ENCODE measurements around the gene EHD1. TPM values are rescaled to one million over a fixed set of nuclear protein-coding genes. Genes with fewer than 3 reads are reported as not detected.

Gene EHD1
- total and polyA plus RNA-seq, 9 donors: 14.3 to 87.8 (median 33.5) TPM

- no peak overlapping the region for H3K27ac ChIP-seq
- no peak for TF ChIP-seq POLR2A (IDR thresholded peaks at IDR 0.05)
- TF ChIP-seq CTCF (IDR thresholded peaks at IDR 0.05): no peak
- no peak for TF ChIP-seq EP300 (IDR thresholded peaks at IDR 0.05)
- H3K27me3 ChIP-seq: no peaks in the 10 kb centered on the region
- intact Hi-C loops (cut with DNase I): no loop called here
- H3K4me3 ChIP-seq: no peak overlapping the region
- no peaks in the 10 kb centered on the region for H3K36me3 ChIP-seq
- peak in 3 of 5 donors; percentile 35 to 59 (median 53) for DNase-seq
- peaks cover 5% of the 10 kb centered on the region for H3K4me1 ChIP-seq (ENCODE audit: insufficient read depth)
- H3K9me3 ChIP-seq: no peaks in the 10 kb centered on the region
- WGBS, 3 donors: 85 to 91% (median 87%) methylated on average over 41 of the region's 41 CpGs
Observed at GRCh38 chr11:64804346-64805210, 73.8 kb downstream of the EHD1 start.

- no peaks in the 10 kb centered on the region for H3K27me3 ChIP-seq
- peak overlapping the region; percentile 60 for H3K4me3 ChIP-seq
- intact Hi-C loops (cut with DNase I): no loop called here
- H3K36me3 ChIP-seq: no peaks in the 10 kb centered on the region
- TF ChIP-seq EP300 (IDR thresholded peaks at IDR 0.05) (no peak), POLR2A (IDR thresholded peaks at IDR 0.05) (no peak), CTCF (IDR thresholded peaks at IDR 0.05) (no peak)
- H3K27ac ChIP-seq: peak overlapping the region; percentile 67 to 93
- peaks cover 2% of the 10 kb centered on the region for H3K4me1 ChIP-seq (ENCODE audit: insufficient read depth)
- H3K9me3 ChIP-seq: no peaks in the 10 kb centered on the region
- DNase-seq: peak in 2 of 5 donors; percentile 37 to 46
- WGBS, 3 donors: 34 to 35% (median 34%) methylated on average over 15 of the region's 15 CpGs
Observed at GRCh38 chr11:64803846-64804345, 74.5 kb downstream of the EHD1 start.

- H3K27me3 ChIP-seq: no peaks in the 10 kb centered on the region
- peak; percentile 89 to 95 (median 90) for DNase-seq
- intact Hi-C loops (cut with DNase I): no loop called here
- H3K9me3 ChIP-seq: no peaks in the 10 kb centered on the region
- 0 to 1% (median 0%) methylated on average over 30 to 58 of the region's 58 CpGs for WGBS, 3 donors
- TF ChIP-seq POLR2A (IDR thresholded peaks at IDR 0.05): peak; percentile 29
- TF ChIP-seq EP300 (IDR thresholded peaks at IDR 0.05): no peak
- TF ChIP-seq CTCF (IDR thresholded peaks at IDR 0.05): peak in 2 of 3 donors; percentile 35 to 41
- peak within 1 kb of the TSS; percentile 67 to 93 for H3K27ac ChIP-seq
- peaks cover 2% of the 10 kb centered on the region for H3K4me1 ChIP-seq (ENCODE audit: insufficient read depth)
- no peaks in the 10 kb centered on the region for H3K36me3 ChIP-seq
- peak within 1 kb of the TSS; percentile 60 for H3K4me3 ChIP-seq
Observed at GRCh38 chr11:64803158-64803845, 75.1 kb downstream of the EHD1 start, which contains the start of gene MAP4K2. Gene MAP4K2 (minus strand): TSS chr11:64803214. CDS start chr11:64803149, 65 bp downstream.

- DNase-seq: no peak
- 12 to 82% (median 21%) methylated on average over 3 to 54 of the region's 54 CpGs for WGBS, 3 donors
- intact Hi-C loops (cut with DNase I): no loop called here
- no peaks in the 10 kb centered on the region for H3K36me3 ChIP-seq
- H3K27ac ChIP-seq: peak overlapping the region; percentile 43 to 93
- no peaks in the 10 kb centered on the region for H3K27me3 ChIP-seq
- peaks cover 2% of the 10 kb centered on the region for H3K4me1 ChIP-seq (ENCODE audit: insufficient read depth)
- peak overlapping the region; percentile 52 for H3K4me3 ChIP-seq
- no peaks in the 10 kb centered on the region for H3K9me3 ChIP-seq
- TF ChIP-seq EP300 (IDR thresholded peaks at IDR 0.05): no peak
- TF ChIP-seq POLR2A (IDR thresholded peaks at IDR 0.05): no peak
- TF ChIP-seq CTCF (IDR thresholded peaks at IDR 0.05): no peak
Observed at GRCh38 chr11:64802370-64803157, 75.9 kb downstream of the EHD1 start.

Data from ovary (tissue), 9 donors.